Measurements from ENCODE around the gene NCR2. TPM values are rescaled to one million over a fixed set of nuclear protein-coding genes. Genes with fewer than 3 reads are reported as not detected.

The NCR2 gene
- total RNA-seq, 1 donor from 2014 or later = not detected

DNA sequence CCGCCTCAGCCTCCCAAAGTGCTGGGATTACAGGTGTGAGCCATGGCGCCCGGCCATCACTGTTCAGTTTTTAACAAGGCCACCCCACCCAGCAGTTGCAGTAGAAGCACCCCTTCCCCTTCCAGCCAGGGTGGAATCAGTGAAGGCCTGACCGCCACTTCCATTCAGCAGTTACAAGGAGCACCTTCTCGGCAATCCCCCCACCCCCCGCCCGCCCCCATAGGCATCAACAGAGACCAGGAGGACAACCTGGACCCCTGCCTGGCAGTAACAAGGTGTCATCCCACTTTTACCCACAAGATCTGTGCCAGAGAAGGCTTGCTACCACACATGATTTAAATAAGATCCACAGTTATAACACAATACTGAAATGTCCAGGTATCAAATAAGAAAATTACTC is 23.1 kb downstream of the NCR2 start:
- DNase-seq (ENCODE audit: low read depth in 2 of 2) = no peak

DNA sequence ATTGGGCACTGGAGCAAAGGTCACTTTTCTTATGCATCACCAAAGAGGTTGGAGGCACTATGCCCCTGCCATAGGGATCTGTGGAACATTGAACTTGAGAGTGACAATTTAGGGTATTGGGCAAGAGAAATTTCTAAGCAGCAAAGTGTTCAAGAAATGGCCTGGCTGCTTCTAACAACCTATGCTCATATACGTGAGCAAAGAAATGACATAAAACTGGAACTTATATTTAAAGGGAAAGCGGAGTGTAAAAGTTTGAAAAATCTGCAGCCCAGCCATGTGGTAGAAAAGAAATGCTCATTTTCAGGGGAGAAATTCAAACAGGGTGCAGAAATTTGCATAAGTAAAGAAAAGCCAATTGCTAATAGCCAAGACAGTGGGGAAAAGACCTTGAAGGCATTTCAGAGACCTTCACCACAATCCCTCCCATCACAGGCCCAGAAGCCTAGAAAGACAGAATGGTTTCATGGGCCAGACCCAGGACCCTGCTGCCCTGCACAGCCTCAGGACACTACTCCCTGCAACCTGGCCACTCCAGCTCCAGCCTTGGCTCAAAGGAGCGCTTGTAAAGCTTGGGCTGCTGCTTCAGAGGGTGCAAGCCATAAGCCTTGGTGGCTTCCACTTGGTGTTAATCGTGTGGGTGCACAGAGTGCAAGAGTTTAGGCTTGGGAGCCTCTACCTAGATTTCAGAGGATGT is 24.4 kb downstream of the NCR2 start:
- no peak for DNase-seq (ENCODE audit: low read depth in 2 of 2)

DNA sequence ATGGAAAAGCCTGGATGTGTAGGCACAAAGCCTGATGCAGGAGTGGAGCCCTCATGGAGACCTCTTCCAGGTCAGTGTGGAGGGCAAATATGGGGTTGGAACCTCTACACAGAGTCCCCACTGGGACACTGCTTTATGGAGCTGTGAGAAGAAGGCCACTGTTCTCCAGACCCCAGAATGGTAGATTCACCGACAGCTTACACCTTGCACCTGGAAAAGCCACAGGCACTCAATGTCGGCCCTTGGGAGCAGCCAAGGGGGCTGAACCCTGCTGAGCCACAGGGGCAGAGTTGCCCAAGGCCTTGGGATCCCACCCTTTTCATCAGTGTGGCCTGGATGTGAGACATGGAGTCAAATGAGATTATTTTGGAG is 24.9 kb downstream of the NCR2 start:
- no peak for DNase-seq (ENCODE audit: low read depth in 2 of 2)

DNA sequence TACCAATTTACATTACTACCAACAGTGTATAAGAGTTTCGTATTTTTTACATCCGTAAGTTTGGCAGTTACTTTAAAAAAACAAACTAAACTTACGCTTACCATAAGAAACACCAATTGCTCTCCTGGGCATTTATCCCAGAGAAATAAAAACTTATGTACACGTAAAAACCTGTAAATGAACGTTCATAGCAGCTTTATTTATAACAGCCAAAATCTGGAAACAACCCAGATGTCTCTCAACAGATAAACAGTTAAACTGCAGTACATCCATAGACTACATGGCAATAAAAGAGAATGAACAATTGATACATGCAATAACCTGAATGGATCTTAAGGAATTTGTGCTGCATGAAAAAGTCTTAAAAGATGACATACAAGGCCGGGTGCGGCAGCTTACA is 30.7 kb downstream of the NCR2 start:
- no peak for DNase-seq (ENCODE audit: low read depth in 2 of 2)

DNA sequence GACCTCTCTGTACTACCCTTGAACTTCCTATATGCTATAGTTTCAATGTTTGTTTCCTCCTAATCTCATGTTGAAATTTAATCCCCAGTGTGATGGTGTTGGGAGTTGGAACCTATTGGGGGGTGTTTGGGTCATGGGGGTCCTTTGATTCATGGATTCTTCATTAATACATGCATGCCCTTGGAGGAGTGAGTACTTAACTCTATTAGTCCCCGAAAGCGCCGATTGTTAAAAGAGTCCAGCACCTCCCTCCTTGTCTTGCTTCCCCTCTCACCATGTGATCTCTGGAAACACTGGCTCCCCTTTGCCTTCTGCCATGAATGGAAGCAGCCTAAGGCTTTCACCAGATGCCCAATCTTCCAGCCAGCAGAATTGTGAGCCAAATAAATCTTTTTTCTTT is 31.7 kb downstream of the NCR2 start:
- no peak for DNase-seq (ENCODE audit: low read depth in 2 of 2)

DNA sequence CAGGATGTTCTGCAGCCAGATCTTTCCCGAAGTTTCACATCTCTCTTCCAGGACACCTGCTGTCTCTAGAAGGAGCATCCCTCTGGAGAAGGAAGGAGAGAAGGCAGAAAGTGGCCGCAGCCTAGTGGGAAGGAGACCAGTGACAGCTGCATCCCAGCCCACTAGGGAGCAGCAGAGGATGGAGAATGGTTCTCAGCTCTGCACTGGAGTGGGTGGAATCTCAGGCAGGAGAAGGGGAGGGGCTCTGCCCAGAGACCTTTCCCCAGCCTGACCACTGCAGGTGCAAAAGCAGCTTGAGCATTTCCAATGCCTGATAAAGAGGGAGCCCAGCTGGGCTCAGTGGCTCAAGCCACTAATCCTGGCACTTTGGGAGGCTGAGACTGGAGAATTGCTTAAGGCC is 32.3 kb downstream of the NCR2 start:
- DNase-seq (ENCODE audit: low read depth in 2 of 2) = peak; percentile 54 to 75

DNA sequence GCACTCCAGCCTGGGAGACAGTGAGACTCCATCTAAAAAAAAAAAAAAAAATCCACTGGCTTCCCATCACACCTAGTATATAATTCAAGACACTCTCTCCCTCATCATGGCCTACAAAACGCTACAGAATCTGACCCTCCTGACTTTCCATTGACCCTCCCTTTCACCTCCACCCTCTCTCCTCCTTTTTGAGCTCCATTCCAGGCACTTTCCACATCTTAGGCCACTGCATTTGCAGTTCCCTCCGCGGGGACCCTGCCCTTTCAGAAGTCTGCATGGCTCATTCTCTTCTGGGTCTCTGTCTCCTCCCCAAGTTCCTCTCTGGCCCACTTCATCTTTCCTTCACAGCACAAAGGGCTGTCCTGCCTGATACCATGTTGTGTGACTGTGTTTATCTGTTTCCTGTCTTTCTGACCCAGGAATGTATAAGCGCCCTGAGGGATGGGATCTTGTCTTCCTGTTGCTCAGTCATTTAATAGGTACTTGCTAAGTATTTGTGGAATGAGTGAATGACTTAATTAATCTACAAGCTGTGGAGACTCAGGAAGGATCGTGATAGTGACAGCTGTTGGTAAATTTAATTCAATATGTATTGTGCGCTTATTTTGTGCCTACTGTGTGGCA is 35.2 kb downstream of the NCR2 start:
- DNase-seq (ENCODE audit: low read depth in 2 of 2) = no peak

DNA sequence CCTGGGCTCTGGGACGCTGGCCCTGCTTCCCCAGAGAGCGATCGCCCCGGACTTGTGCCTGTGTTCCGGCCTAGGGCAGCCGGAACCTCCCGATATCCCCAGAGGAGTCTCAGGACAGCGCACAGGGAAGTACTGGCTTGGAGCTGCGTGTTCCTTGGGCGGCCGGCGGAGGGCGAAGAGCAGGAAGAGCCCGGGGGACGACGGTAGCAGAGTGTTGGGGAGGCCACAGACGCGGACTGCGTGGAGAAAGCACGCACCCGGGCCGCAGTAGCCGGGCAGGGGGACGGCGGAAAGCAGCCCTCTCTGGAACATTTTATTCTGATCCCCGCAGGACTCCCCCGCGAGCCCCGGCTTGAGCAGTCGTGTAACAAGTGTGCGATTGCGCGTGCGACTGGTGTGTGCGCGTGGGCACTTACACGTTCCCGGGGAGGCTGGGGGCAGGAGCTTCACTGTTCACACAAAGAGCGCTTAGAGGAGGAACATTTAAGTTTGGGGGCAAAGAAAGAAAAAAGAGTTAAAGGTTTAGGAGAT is 36.1 kb downstream of the NCR2 start:
- DNase-seq (ENCODE audit: low read depth in 2 of 2) = peak in 1 of 2 donors; percentile 64

DNA sequence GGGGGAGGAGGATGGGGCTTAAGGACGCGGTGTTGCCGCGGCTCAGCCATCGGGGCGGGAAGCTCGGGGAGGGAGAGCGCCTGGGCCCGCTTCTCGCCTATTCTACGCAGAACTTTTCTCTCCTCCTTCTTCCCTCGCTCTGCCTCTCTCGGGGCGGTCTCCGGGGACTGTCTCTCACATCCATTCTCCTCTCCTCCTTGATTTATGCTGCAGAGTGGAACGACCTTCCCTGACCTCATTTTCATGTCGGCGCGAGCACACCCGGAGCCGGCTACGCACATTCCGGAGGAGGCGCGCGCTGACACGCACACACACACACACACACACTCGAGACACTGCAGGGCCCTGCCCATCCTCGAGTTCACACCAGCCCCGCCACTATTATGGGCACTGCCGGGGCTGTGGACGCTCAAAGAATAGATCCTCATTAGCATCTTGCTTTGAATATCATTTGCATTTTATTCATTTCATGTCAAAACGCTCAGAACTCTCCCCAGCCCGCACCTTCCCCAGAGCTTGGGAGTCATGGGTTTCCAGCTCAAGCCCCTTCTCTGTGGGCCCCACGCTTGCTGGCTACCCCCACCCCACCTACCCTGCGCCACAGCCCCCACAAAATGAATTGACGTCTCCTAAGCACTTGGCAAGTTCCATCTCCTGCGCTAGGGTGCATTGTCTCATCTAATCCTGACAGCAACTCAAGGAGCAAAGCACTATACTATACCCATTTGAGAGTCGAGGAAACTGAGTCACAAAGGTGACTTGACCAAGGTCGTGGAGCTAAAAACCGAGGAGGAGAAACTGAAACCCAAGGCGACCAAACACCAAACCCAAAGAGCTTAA is 36.8 kb downstream of the NCR2 start:
- peak in 1 of 2 donors; percentile 20 for DNase-seq (ENCODE audit: low read depth in 2 of 2)

DNA sequence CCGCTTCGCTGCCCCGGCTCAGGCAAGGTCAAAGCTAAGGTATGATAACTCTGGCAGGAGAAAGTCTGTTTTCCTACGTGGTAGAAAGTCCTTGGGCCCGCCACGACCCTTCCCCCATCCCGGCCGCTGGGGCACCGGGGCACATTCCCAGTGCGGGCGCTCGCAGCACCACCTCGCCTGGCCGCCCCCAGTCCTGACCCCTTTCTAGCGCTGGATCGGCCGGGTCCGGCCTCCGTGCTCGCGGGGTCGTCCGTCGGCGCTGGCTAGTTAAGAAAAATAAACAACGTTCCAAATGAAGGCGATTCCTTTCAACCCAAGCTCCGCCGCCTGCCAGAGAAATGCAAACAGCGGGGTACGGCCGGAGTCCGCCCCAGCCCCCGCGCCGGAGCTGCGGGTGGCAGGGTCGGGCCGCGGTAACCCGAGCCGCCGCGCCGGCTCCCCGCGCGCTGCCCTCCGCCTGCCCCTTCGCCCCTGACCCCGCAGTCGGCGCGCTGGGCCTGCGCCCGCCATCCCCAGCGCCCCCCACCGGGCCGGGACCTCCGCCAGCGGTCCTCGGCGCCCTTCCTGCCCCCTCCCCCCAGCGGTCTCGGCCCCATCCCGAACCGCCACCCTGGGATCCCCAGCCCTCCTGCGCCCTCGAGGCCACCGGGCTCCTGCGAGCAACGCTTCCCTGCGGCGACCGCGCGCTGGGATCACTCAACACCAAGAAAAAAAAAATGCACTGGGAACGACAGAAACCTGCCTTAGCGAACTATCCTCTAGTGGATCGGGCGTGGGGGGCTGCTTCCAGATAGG is 37.6 kb downstream of the NCR2 start:
- no peak for DNase-seq (ENCODE audit: low read depth in 2 of 2)

DNA sequence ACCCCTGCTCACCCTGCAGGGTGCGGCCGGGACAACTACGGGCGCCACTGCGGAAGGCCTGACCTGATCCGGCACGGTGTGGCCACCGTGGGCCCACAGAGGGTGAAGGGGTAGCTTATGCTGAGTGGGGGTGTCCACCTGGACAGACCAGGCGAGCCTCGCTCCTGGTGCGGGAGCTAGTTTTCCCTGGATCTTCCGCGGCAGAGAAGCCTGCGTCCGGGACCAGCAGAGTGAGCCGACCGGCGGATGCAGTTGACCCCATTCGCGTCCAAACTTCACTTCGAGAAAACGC is 38.2 kb downstream of the NCR2 start:
- DNase-seq (ENCODE audit: low read depth in 2 of 2) = no peak

DNA sequence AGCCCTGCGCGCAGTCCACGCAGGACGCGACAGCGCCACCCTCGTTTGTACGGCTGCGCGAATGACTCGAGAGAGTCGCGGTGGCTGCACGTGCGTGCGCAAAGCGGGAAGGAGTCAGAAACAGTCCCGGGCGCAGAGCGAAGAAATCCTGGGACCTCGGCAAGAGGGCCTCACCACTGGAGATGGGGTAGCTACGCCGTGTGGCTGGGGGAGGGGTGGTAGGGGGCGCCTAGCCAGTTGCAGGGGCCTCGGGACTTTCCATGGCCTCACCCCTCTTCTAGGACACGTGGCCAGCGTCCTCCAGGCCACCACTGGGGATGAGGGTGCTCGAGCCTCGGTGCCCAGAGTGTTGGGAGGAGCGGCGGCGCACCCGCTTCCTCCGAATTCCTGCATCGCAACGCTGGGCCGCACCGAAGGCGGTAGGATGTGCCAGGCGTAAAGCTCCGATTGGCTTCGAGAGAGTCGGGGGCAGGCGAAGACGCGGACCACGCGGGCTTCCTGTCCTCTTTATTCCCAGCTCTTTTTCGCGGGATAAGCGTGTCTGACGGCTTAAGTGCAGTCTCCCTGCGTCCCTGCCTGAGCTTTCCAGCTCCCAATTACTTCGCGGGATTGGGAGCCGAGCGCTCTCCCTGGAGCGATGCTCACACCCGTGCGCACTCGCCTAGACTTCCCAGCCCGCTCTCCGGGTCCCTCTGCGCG is 38.7 kb downstream of the NCR2 start:
- no peak for DNase-seq (ENCODE audit: low read depth in 2 of 2)

DNA sequence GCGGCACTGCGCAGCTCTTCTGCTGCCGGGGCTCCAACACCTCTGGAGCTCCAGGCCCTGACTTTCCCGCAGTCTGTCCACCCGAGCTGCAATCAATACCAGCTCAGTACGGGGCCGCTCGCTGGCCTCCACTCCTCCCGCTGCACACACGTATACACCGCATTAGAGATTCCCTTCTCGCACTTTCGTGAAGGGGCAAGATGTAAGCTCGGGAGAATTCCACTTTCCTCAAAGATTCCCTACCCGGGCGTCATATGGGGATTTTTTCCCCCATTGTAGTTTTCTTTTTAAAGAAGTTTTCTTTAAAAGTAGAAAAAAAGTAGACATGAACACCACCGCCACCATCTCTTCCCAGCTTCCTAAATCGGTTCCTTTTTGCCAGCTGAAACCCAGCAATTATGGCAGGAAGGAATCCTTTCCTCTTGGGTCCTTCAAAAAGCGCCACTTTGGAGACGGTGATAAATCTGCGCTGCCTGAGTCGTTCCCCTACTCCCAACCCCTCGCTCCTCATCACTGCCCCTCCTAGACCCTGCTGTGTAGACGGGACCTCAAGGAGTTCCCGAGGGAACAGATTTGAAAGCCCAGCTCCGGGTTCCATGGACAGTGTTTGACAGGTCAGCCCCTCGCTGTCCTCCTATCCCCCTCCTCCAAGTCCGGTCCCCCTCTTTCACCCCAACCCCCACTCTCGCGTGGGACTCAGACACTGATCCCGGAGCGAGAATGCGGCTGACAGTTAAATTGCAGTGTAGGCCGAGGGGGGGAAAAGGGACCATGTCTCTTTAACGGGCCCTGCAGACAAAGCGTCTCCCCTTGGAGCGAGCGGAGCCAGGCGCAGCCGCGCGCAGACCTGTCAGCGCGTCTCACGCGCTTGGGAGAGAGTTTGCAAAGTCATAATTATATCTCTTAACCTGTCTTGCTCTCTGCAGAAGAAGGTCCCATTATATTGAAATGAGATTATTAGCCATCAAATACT is 39.5 kb downstream of the NCR2 start:
- DNase-seq (ENCODE audit: low read depth in 2 of 2) = no peak

DNA sequence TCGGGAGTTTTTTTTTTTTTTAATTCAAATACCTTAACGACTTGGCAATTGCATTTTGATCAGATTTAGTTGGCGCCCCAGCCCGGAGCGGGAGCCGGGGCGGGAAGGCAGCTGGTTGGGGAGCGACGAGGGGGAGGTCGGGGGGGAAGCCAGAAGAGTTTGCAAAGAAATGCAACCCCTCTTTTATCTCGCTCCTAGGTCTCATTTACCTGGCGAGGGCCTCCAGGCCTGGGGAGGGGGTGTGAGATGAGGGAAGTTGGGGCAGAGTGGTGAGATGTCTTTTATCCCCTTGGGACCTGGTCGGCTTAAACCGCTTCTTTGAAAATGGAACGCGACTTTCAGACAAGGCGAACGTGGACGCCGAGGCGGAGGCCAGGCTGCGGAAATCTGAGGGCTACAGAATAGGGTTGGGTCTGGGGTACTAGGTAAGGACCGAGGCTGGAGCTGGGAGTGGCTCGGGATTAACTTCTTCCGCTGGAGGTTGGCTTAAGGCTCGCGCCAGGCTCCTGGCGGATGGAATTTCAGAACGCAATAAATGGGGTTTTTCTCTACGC is 40.3 kb downstream of the NCR2 start:
- no peak for DNase-seq (ENCODE audit: low read depth in 2 of 2)

DNA sequence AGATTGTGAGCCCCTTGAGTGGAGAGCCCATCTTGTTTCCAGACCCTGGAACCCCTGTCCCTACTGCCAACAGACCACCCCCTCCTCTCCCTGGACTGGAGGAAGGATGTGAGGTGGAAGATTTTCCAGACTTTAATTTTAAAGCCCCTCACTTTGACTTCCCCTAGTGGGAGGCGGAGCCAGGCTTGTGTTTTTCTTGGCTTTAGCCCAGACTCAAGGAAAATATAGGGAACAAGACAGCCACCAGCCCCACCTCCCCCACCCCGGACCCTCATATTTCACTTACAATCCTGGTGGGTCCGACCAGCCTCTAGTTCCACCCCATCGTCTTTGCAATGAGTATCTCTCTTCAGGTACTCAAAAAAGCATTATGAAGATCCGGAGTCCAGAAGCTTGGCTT is 40.8 kb downstream of the NCR2 start:
- no peak for DNase-seq (ENCODE audit: low read depth in 2 of 2)

DNA sequence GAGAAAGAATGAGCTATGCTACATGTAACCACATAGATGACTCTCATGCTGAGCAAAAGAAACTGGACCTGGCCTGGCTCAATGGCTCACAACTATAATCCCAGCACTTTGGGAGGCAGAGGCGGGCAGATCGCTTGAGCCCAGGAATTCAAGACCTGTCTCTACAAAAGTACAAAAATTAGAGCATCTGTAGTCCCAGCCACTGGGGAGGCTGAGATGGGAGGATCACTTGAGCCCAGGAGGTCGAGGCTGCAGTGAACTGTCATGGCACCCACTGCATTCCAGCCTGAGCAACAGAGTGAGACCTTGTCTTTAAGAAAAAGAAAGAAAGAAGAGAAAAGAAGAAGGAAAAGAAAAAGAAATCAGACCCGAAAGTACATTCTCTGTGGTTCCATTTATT is 41.7 kb downstream of the NCR2 start:
- no peak for DNase-seq (ENCODE audit: low read depth in 2 of 2)

DNA sequence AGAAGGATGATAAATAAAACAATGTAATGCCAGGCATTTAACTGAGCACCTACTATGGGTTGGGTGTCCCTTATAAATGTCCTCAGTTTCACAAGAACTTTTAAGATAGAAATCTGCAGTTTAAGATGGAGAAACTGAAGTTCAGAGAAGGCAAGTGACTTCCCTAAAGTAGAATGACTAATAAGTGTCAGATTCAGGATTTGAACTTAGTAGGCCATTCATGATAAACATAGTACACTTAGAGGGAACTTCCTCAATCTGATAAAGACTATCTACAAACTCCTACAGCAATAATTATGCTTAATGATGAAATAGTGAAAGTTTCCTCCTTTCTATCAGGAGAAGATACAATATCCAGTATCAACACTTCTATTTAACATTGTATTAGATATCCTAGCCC is 43.9 kb downstream of the NCR2 start:
- no peak for DNase-seq (ENCODE audit: low read depth in 2 of 2)

DNA sequence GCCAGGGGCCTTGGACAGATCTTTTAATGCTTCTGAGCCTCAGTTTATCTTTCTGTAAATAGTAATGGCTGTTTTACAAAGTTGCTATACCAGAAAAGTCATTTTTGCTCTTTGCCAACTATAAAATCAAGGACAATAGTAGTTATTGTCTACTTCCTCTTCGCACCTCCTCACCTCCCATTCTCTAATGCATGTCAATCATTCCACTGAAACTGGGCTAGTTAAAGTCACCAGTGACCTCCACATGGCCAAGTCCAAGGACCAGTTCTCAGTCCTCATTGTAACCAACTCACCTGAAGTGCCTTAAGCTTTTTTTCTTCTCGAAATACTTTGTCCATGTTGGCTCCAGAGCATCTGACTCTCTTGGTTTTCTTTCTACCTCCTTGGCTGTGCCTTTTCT is 51.2 kb downstream of the NCR2 start:
- DNase-seq (ENCODE audit: low read depth in 2 of 2) = no peak

DNA sequence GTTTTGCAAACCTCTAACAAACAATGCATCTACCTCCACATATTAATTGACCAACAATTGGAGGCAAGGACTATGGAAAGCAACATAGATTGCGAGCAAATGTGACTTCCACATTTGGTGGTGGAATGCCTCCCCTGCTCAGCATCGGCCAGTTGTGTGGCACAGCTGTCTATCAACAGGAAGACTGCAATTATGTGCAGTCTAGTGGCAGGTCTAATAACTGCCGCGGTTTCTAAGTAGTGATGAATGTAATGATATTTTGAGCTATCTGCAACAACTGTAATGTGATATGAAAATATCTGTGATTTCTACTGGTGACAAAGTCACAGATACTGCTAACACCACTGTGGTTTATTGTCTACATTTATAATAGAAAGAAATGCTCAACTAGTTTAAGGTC is 56.8 kb downstream of the NCR2 start:
- DNase-seq (ENCODE audit: low read depth in 2 of 2) = no peak

DNA sequence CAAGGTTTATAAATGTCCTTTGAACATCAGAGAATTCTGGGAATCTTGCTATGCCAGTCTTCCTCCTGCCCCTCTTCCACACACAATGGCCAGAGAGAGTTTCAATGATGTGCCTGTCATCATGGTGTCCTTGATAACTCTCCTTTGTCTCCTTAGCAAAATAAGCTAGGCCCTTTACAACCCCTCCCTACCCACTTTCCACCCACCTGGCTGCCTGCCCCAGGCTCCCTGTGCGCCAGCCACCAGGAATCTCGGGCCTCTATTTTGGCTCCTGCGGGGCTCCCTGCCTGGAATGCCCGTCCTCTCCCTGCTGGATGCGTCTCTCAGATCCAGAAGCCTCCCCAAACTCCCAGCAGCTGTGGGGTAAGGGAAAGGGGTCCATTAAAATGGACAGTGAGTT is 60.9 kb downstream of the NCR2 start:
- no peak for DNase-seq (ENCODE audit: low read depth in 2 of 2)

All from lung microvascular endothelial cell (primary cell).